Glutamatergic neuron (in vitro differentiated cells): ENCODE results near the gene SPI1. TPM values are rescaled to one million over a fixed set of nuclear protein-coding genes. Genes with fewer than 3 reads are reported as not detected.

Experiments used
- DNase-seq: peaks from one replicate; pipeline ENCODE4 v3.0.0; 2022
- H3K27ac Mint-ChIP-seq: one replicate; pipeline ENCODE4 v1.8.0; 2020; ENCODE audit warnings: mild to moderate bottlenecking, mixed read lengths, inconsistent platforms; ENCODE audit not compliant: unreplicated experiment
- H3K27me3 Mint-ChIP-seq: one replicate; pipeline ENCODE4 v1.8.0; 2020; ENCODE audit warnings: mild to moderate bottlenecking, moderate library complexity, mixed read lengths, inconsistent platforms; ENCODE audit not compliant: unreplicated experiment
- H3K36me3 Mint-ChIP-seq: one replicate; pipeline ENCODE4 v1.8.0; 2020; ENCODE audit warnings: mild to moderate bottlenecking, mixed read lengths, inconsistent platforms; ENCODE audit not compliant: unreplicated experiment
- H3K4me1 Mint-ChIP-seq: one replicate; pipeline ENCODE4 v1.8.0; 2020; ENCODE audit warnings: mild to moderate bottlenecking, low read depth, mixed read lengths, inconsistent platforms; ENCODE audit not compliant: unreplicated experiment
- H3K4me3 Mint-ChIP-seq: one replicate; pipeline ENCODE4 v1.8.0; 2020; ENCODE audit warnings: mild to moderate bottlenecking, mixed read lengths, inconsistent platforms; ENCODE audit not compliant: unreplicated experiment
- H3K9me3 Mint-ChIP-seq: one replicate; pipeline ENCODE4 v1.8.0; 2020; ENCODE audit warnings: mild to moderate bottlenecking, moderate library complexity, mixed read lengths, inconsistent platforms; ENCODE audit not compliant: unreplicated experiment
- total RNA-seq: library from RNA; stranded (reverse); fragmentation: NEBNext Ultra II Directional; extraction: Animal tissue kit (Norgen Biotek cat#: 25700); gene quantifications from one replicate; pipeline ENCODE4 v1.2.1, GENCODE V29; 2021; ENCODE audit not compliant: unreplicated experiment
- TF ChIP-seq, protein P1 (sequence below): fragments of 200-600 bp; sonication (generic); IDR thresholded peaks from one replicate; pipeline ENCODE4 v1.5.0; 2021; ENCODE audit not compliant: partially characterized antibody, unreplicated experiment

The SPI1 gene
- total RNA-seq, 1 donor from 2014 or later: not detected

DNA sequence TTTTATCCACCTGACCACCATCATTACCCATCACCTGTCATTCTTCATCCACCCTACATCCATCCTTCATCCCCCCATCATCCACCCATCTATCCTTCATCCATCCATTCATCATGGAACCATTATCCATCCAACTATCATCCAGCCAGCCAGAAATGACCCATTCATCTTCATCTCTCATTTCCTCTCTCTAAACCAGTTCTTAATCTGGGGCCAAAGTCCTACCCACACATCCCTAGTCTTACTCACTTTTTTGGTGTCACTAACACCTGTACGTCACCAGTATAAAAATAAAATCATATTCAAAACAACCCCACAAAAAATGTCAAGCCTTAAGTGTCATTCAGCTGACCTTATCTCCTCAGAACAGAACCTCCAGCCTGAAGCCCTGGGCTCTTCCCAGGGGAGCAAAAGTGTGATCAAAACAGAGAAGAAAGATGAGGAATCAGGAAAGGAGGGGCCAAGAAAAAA lies 12.3 kb downstream of the SPI1 start:
- Mint-ChIP-seq H3K4me3 (no peak overlapping the region), H3K36me3 (no peaks in the 10 kb centered on the region), H3K27ac (no peak overlapping the region), H3K27me3 (no peaks in the 10 kb centered on the region), H3K9me3 (no peaks in the 10 kb centered on the region), H3K4me1 (no peaks in the 10 kb centered on the region)
- TF ChIP-seq, protein P1, sequence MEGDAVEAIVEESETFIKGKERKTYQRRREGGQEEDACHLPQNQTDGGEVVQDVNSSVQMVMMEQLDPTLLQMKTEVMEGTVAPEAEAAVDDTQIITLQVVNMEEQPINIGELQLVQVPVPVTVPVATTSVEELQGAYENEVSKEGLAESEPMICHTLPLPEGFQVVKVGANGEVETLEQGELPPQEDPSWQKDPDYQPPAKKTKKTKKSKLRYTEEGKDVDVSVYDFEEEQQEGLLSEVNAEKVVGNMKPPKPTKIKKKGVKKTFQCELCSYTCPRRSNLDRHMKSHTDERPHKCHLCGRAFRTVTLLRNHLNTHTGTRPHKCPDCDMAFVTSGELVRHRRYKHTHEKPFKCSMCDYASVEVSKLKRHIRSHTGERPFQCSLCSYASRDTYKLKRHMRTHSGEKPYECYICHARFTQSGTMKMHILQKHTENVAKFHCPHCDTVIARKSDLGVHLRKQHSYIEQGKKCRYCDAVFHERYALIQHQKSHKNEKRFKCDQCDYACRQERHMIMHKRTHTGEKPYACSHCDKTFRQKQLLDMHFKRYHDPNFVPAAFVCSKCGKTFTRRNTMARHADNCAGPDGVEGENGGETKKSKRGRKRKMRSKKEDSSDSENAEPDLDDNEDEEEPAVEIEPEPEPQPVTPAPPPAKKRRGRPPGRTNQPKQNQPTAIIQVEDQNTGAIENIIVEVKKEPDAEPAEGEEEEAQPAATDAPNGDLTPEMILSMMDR: no peak
- DNase-seq: no peak

DNA sequence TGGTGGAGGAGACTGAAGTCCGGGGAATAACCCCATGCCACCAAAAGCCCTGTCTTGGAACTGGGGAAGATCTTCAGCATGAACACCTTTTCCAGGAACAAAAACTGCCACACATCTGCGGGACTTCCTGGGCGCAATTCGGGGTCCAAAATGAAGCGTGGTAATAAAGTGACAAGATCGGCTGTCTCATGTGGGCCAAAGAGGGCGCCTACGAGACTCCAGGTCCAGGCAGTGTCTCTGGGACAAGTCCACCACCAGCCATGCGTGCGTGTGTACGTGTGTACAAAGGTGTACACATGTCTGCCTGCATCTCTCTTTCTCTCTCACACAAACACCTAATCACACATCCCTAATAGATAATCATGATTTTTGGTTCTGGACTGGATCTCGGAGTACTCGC lies 16.9 kb downstream of the SPI1 start:
- H3K9me3 Mint-ChIP-seq: no peaks in the 10 kb centered on the region

DNA sequence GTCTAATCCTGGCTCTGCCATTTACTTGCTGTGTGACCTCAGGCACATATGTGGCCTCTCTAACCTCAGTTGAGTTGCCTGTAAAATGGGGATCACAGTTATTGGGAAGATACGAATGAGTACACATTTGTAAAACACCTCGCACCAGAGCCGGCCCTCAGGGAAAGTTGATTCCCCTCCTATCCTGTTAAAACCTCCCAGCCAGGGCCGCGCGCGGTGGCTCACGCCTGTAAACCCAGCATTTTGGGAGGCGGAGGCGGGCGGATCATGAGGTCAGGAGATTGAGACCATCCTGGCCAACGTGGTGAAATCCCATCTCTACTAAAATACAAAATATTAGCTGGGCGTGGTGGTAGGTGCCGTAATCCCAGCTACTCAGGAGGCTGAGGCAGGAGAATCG lies 18.0 kb downstream of the SPI1 start:
- Mint-ChIP-seq H3K4me3 (no peak overlapping the region), H3K27ac (no peak overlapping the region), H3K4me1 (no peaks in the 10 kb centered on the region), H3K9me3 (no peaks in the 10 kb centered on the region), H3K36me3 (no peaks in the 10 kb centered on the region), H3K27me3 (no peaks in the 10 kb centered on the region)
- TF ChIP-seq, protein P1: no peak
- no peak for DNase-seq

More for the DNA sequence above, 16.9 kb downstream of the SPI1 start:
- H3K36me3 Mint-ChIP-seq: no peaks in the 10 kb centered on the region
- no peak for DNase-seq
- H3K27me3 Mint-ChIP-seq: no peaks in the 10 kb centered on the region
- H3K4me3 Mint-ChIP-seq: no peak overlapping the region
- H3K4me1 Mint-ChIP-seq: no peaks in the 10 kb centered on the region
- TF ChIP-seq, protein P1: no peak
- H3K27ac Mint-ChIP-seq: no peak overlapping the region

DNA sequence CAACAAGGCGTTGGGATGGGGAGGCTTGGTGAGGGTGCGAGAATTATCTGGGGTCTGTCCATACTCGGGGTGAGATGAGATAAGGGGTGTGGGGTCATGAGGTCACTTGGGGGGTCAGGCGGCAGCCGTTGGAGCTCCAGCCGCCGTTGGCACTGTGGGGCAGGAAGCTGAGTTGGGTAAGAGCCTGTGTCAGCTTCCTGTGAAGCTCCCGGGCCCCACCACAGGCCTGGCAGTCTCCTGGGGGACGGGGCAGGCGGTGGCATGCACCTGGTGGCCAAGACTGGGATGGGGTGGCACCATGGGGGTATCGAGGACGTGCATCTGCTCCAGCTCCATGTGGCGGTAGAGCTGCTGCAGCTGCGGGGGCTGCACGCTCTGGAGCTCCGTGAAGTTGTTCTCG lies 18.8 kb downstream of the SPI1 start:
- TF ChIP-seq, protein P1: no peak
- Mint-ChIP-seq H3K9me3 (peaks cover 2% of the 10 kb centered on the region), H3K4me1 (no peaks in the 10 kb centered on the region), H3K36me3 (no peaks in the 10 kb centered on the region), H3K4me3 (no peak overlapping the region), H3K27ac (no peak overlapping the region), H3K27me3 (no peaks in the 10 kb centered on the region)
- no peak for DNase-seq

DNA sequence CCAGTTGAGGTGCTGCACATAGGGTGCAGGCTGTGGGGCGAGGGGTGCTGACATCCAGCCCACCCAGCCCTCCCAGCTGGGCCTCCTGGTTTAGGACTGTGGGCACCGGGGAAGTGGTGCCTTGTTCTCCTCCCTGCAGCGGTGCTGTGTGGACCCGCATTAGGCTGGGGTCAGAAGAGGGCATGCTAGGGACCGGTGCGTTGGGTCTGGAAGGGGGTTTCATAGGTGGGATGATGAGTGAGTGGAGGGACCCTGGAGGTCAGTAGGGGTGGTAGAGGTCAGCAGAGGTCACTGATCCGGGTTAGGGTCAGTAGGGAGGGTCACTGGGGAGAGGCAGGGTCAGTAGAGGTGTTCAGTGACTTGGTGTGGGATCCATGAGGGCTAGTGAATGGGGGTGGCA lies 19.2 kb downstream of the SPI1 start:
- peaks cover 4% of the 10 kb centered on the region for H3K9me3 Mint-ChIP-seq
- H3K4me1 Mint-ChIP-seq: no peaks in the 10 kb centered on the region
- H3K27me3 Mint-ChIP-seq: no peaks in the 10 kb centered on the region
- TF ChIP-seq, protein P1: no peak
- no peaks in the 10 kb centered on the region for H3K36me3 Mint-ChIP-seq
- no peak for DNase-seq
- no peak overlapping the region for H3K4me3 Mint-ChIP-seq
- no peak overlapping the region for H3K27ac Mint-ChIP-seq
